Stomach (tissue), 9 donors: Measurements from ENCODE around the gene ATP6V0E2. TPM values are rescaled to one million over a fixed set of nuclear protein-coding genes. Genes with fewer than 3 reads are reported as not detected.

Experiments
- DNase-seq, 2 donors: peaks; one replicate each; pipeline versions ENCODE4 v3.0.0 to v3.0.0-alpha.2; 2013 to 2019
- H3K27ac ChIP-seq, 5 donors: fragments of 200-600 bp in 4 of 5; sonication (generic) in 4 of 5; one replicate each; pipeline ENCODE4 v1.5.1; 2013 to 2019; ENCODE audit warnings: mild to moderate bottlenecking in 1 of 5, moderate library complexity in 1 of 5
- H3K27me3 ChIP-seq, 3 donors: fragments of 200-600 bp; sonication (generic); one replicate each; pipeline ENCODE4 v1.5.1; 2017 to 2019; ENCODE audit warnings: mixed run types in 1 of 3
- H3K36me3 ChIP-seq, 4 donors: fragments of 200-600 bp; sonication (generic); 1 replicate in 3 of 4; 2 replicates in 1 of 4; pipeline ENCODE4 v1.5.1; 2016 to 2019
- H3K4me1 ChIP-seq, 4 donors: fragments of 200-600 bp; sonication (generic); one replicate each; pipeline ENCODE4 v1.5.1; 2016 to 2019
- H3K4me3 ChIP-seq, 4 donors: fragments of 200-600 bp; sonication (generic) in 3 of 4; one replicate each; pipeline ENCODE4 v1.5.1; 2016 to 2019; ENCODE audit warnings: mild to moderate bottlenecking in 1 of 4
- H3K9me3 ChIP-seq, 4 donors: fragments of 200-600 bp; sonication (generic); one replicate each; pipeline ENCODE4 v1.5.1; 2016 to 2019
- EP300 ChIP-seq: sonication (generic); formaldehyde crosslinking; IDR thresholded peaks from one replicate; pipeline ENCODE4 v1.6.1; 2017; ENCODE audit warnings: antibody characterized with exemption
- POLR2A ChIP-seq, 4 donors: fragments of 450-650 bp; IDR thresholded peaks; one replicate each; pipeline ENCODE4 v1.6.1; 2016; ENCODE audit warnings: antibody characterized with exemption in 4 of 4, control low read depth in 2 of 4, mild to moderate bottlenecking in 1 of 4, moderate library complexity in 1 of 4
- POLR2AphosphoS5 ChIP-seq, 3 donors: sonication (generic); formaldehyde crosslinking; IDR thresholded peaks; one replicate each; pipeline ENCODE4 v1.6.1; 2016; ENCODE audit warnings: antibody characterized with exemption in 3 of 3
- WGBS, 5 donors: extraction: QIAGEN DNeasy Blood & Tissue Kit in 3 of 5; methylation state at CpG; one replicate each; pipeline versions ENCODE4 v1.1.5 to v1.1.7; 2013 to 2018; 5-methylcytosine and 5-hydroxymethylcytosine counted together
- intact Hi-C: fragments of 100-400 bp; cut with DNase I; formaldehyde crosslinking; loops from one replicate; pipeline ENCODE4 v1.15.1; 2023; ENCODE audit warnings: low total_unique reads
- polyA plus RNA-seq, 3 donors: library from polyadenylated mRNA; stranded (reverse); fragments of 200-250 nt; gene quantifications; one replicate each; pipeline ENCODE4 v1.2.3, GENCODE V29; 2013
- total RNA-seq, 5 donors: library from RNA; depleted of rRNA; stranded (reverse); fragments of >200 nt; gene quantifications; one replicate each; pipeline versions ENCODE4 v1.1.0 to v1.2.3, GENCODE V29; 2014 to 2016
- TF ChIP-seq, protein P1 (sequence below), 7 experiments: fragments of 450-650 bp in 4 of 7; fragments of 200-600 bp in 3 of 7; sonication (generic) in 3 of 7; IDR thresholded peaks; one replicate each; pipeline ENCODE4 v1.5.1; 2016 to 2019; ENCODE audit warnings: antibody characterized with exemption in 7 of 7, control low read depth in 2 of 7, mild to moderate bottlenecking in 1 of 7
- donor health status: healthy with polysubstance abuse.
- donor health status: Bipolar disorder and iron deficiency.
- donor health status: healthy.

ATP6V0E2 gene
- total and polyA plus RNA-seq, 8 donors = 5.1 to 83.5 (median 17.1) TPM; not detected in 1

DNA sequence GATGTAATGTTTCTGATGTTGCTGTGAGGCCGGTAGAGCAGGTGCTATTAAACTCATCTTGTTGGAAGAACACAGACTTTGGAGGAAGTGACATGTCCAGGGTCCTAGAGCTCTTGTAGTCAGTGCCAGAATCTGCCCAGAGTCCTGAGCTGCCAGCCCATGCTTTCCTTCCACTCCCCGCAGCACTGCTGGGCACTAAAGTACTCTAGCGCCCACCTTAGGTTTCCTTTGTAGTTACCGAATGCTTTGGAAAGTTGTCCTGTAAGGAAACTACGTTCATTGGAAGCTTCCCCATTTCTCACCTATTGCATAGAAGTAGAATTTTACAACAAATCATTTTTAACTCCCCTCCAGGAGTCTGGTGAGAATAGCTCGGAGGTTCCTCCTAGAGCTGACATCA, 24.6 kb upstream of the ATP6V0E2 start:
- intact Hi-C loops = no loop called here
- TF ChIP-seq, protein P1, sequence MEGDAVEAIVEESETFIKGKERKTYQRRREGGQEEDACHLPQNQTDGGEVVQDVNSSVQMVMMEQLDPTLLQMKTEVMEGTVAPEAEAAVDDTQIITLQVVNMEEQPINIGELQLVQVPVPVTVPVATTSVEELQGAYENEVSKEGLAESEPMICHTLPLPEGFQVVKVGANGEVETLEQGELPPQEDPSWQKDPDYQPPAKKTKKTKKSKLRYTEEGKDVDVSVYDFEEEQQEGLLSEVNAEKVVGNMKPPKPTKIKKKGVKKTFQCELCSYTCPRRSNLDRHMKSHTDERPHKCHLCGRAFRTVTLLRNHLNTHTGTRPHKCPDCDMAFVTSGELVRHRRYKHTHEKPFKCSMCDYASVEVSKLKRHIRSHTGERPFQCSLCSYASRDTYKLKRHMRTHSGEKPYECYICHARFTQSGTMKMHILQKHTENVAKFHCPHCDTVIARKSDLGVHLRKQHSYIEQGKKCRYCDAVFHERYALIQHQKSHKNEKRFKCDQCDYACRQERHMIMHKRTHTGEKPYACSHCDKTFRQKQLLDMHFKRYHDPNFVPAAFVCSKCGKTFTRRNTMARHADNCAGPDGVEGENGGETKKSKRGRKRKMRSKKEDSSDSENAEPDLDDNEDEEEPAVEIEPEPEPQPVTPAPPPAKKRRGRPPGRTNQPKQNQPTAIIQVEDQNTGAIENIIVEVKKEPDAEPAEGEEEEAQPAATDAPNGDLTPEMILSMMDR (IDR thresholded peaks at IDR 0.05) = no peak
- no peak for TF ChIP-seq POLR2A (IDR thresholded peaks at IDR 0.05)
- TF ChIP-seq POLR2AphosphoS5 (IDR thresholded peaks at IDR 0.05) = no peak
- TF ChIP-seq EP300 = no peak
- Histone ChIP-seq H3K27ac (no peak overlapping the region), H3K9me3 (no peaks in the 10 kb centered on the region), H3K4me1 (peaks cover 0 to 2% (median 1%) of the 10 kb centered on the region in 4 donors), H3K27me3 (no peaks in the 10 kb centered on the region), H3K4me3 (no peak overlapping the region), H3K36me3 (peaks cover 0 to 65% (median 61%) of the 10 kb centered on the region in 4 donors)
- DNase-seq = no peak
- WGBS, 5 donors = 87 to 93% (median 90%) methylated on average over 6 of the region's 6 CpGs

DNA sequence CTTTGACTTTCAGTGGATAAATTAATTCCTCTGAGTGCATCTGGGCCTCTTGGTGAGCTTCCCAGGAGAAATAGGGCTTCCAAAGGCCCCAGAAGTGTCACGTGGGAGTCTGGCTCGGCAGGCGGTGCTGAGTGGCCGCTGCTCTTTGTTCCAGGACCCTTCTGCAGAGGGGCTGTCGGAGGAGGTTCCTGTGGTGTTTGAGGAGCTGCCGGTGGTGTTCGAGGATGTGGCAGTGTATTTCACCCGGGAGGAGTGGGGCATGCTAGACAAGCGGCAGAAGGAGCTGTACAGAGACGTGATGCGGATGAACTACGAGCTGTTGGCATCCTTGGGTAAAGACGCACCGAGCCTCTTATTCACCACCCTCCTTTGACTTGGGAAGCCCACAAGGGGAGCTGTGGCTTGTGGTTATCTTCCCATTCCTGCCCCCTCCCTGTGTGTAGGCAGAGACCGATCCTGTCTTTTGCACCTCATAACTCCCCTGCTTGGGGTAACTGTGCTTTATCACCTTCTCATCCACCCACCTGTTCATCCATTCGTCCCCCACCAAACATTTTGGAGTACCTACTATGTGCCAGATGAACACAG, 23.7 kb upstream of the ATP6V0E2 start:
- intact Hi-C loops = no loop called here
- WGBS, 5 donors = 86 to 91% (median 90%) methylated on average over 16 of the region's 16 CpGs
- H3K9me3 ChIP-seq = no peaks in the 10 kb centered on the region
- DNase-seq = no peak
- TF ChIP-seq POLR2AphosphoS5 (IDR thresholded peaks at IDR 0.05) = no peak
- TF ChIP-seq, protein P1 (IDR thresholded peaks at IDR 0.05) = no peak
- TF ChIP-seq POLR2A (IDR thresholded peaks at IDR 0.05) = no peak
- no peak overlapping the region for H3K4me3 ChIP-seq
- H3K27me3 ChIP-seq = no peaks in the 10 kb centered on the region
- peaks cover 8 to 11% (median 10%) of the 10 kb centered on the region in 4 donors for H3K4me1 ChIP-seq
- no peak overlapping the region for H3K27ac ChIP-seq
- peaks cover 0 to 65% (median 57%) of the 10 kb centered on the region in 4 donors for H3K36me3 ChIP-seq

DNA sequence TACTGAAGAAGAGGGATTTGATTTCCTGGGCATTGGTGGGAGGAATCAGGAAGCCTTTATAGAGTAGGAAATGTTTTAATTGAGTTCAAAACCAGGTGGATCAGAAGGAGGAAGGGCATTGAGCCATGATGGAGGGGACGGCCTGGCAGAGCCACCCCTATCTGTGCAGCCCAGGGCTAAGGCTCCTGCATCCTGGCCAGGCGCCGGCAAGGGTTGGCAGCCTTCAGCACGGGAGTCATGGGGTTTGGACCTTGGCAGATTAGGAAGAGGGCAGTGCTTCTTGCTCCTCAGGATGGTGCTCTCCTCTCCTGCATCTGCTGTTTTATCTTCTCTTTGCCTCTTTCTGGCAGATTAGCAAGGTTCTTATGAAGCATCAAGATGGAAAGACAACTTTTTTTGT, 23.1 kb upstream of the ATP6V0E2 start:
- no peak for DNase-seq
- Histone ChIP-seq H3K27me3 (no peaks in the 10 kb centered on the region), H3K36me3 (peaks cover 0 to 65% (median 56%) of the 10 kb centered on the region in 4 donors), H3K27ac (no peak overlapping the region), H3K9me3 (no peaks in the 10 kb centered on the region), H3K4me1 (peaks cover 12 to 16% (median 15%) of the 10 kb centered on the region in 4 donors), H3K4me3 (no peak overlapping the region)
- TF ChIP-seq, protein P1 (IDR thresholded peaks at IDR 0.05) = no peak
- 58 to 85% (median 74%) methylated on average over 4 of the region's 4 CpGs for WGBS, 5 donors
- intact Hi-C loops = no loop called here

DNA sequence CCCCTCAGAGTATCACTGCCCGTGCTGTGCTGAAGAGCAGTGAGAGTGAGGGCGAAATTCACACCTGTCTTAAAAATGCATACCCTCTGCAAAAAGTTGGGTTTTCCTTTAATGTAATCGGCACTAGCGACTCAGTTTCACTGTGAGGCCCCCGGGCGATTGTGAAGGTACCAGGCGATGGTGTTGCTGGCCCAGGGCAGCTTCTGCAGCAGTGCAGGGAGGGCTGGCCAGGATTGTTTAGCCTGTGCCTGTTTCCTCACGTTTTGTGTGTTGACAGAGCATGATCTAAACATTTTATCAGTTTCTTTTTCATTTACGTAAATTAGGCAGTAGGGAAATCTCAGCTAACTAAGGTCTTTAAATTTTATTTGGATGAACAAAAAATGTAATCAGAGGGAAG, 22.3 kb upstream of the ATP6V0E2 start:
- Histone ChIP-seq H3K4me1 (peaks cover 12 to 21% (median 17%) of the 10 kb centered on the region in 4 donors), H3K36me3 (peaks cover 0 to 59% (median 51%) of the 10 kb centered on the region in 4 donors), H3K4me3 (no peak overlapping the region), H3K27ac (no peak overlapping the region), H3K9me3 (no peaks in the 10 kb centered on the region), H3K27me3 (no peaks in the 10 kb centered on the region)
- TF ChIP-seq, protein P1 (IDR thresholded peaks at IDR 0.05) = no peak
- no peak for TF ChIP-seq POLR2A (IDR thresholded peaks at IDR 0.05)
- no peak for TF ChIP-seq POLR2AphosphoS5 (IDR thresholded peaks at IDR 0.05)
- TF ChIP-seq EP300 = no peak
- DNase-seq = no peak
- intact Hi-C loops = no loop called here
- WGBS, 5 donors = 84 to 89% (median 88%) methylated on average over 9 of the region's 9 CpGs
